HEK293 (cell line): Measurements from ENCODE around the gene TNFAIP2.

Experiments
- CTCF ChIA-PET: fragments of 350-600 bp; formaldehyde crosslinking; extraction: SDS; loops from one replicate; lab custom pipeline; 2021; ENCODE audit warnings: antibody characterized with exemption; lab: Yijun Ruan, JAX
- POLR2A ChIA-PET: fragments of 300-600 bp; formaldehyde crosslinking; extraction: SDS; loops from one replicate; lab custom pipeline; 2020; ENCODE audit warnings: antibody characterized with exemption, inconsistent platforms; lab: Yijun Ruan, JAX
- H3K27ac ChIP-seq: fragments of 200-500 bp; sonication (Bioruptor generic); 2 replicates; pipeline ENCODE4 v1.5.1; 2014; ENCODE audit warnings: low read depth, low read length, control low read depth, inconsistent platforms; ENCODE audit errors: extremely low read depth
- H3K36me3 ChIP-seq, 2 experiments: fragments of 200-500 bp in 1 of 2; sonication (Bioruptor generic) in 1 of 2; 1 replicate in 1 of 2; 2 replicates in 1 of 2; pipeline ENCODE4 v1.5.1; 2014 to 2017; ENCODE audit warnings: inconsistent platforms in 2 of 2, low read length in 2 of 2; ENCODE audit not compliant: control insufficient read depth in 2 of 2, insufficient read depth in 1 of 2
- H3K4me1 ChIP-seq: fragments of 200-500 bp; sonication (Bioruptor generic); 2 replicates; pipeline ENCODE4 v1.5.1; 2014; ENCODE audit warnings: mild to moderate bottlenecking, low read length, inconsistent platforms; ENCODE audit not compliant: control insufficient read depth, insufficient read depth
- H3K4me3 ChIP-seq: 2 replicates; pipeline ENCODE4 v1.5.1; 2011; ENCODE audit warnings: low read depth, mild to moderate bottlenecking, control low read depth, low read length, moderate library complexity
- H3K9me3 ChIP-seq: fragments of 200-500 bp; sonication (Bioruptor generic); 2 replicates; pipeline ENCODE4 v1.5.1; 2014; ENCODE audit warnings: low read depth, low read length, inconsistent platforms; ENCODE audit not compliant: control insufficient read depth, insufficient read depth
- BCL11A ChIP-seq: fragments of 450-650 bp; formaldehyde crosslinking; IDR thresholded peaks from 2 replicates; pipeline ENCODE4 v1.5.1; 2016; ENCODE audit warnings: low read depth, missing biosample characterization, missing genetic modification characterization
- FEZF1 ChIP-seq: fragments of 450-650 bp; formaldehyde crosslinking; IDR thresholded peaks from 2 replicates; pipeline ENCODE4 v1.5.1; 2016; ENCODE audit warnings: missing biosample characterization, missing genetic modification characterization
- GFI1B ChIP-seq: fragments of 450-650 bp; formaldehyde crosslinking; IDR thresholded peaks from 2 replicates; pipeline ENCODE4 v1.5.1; 2016; ENCODE audit warnings: missing biosample characterization, missing genetic modification characterization
- GLI4 ChIP-seq: fragments of 450-650 bp; formaldehyde crosslinking; IDR thresholded peaks from 2 replicates; pipeline ENCODE4 v1.5.1; 2016; ENCODE audit warnings: missing biosample characterization, missing genetic modification characterization
- HOXC10 ChIP-seq: sonication (generic); formaldehyde crosslinking; IDR thresholded peaks from 2 replicates; pipeline ENCODE4 v1.8.1; 2023; ENCODE audit warnings: mild to moderate bottlenecking, missing genetic modification reagents
- KLF8 ChIP-seq: fragments of 450-650 bp; formaldehyde crosslinking; IDR thresholded peaks from 2 replicates; pipeline ENCODE4 v1.5.1; 2016; ENCODE audit warnings: missing biosample characterization, missing genetic modification characterization
- MZF1 ChIP-seq: fragments of 450-650 bp; formaldehyde crosslinking; IDR thresholded peaks from 2 replicates; pipeline ENCODE4 v1.5.1; 2017; ENCODE audit warnings: missing biosample characterization, missing genetic modification characterization, borderline replicate concordance
- ZFP41 ChIP-seq: fragments of 450-650 bp; formaldehyde crosslinking; IDR thresholded peaks from 2 replicates; pipeline ENCODE4 v1.5.1; 2016; ENCODE audit warnings: missing biosample characterization, missing genetic modification characterization, borderline replicate concordance
- ZNF133 ChIP-seq: fragments of 450-650 bp; formaldehyde crosslinking; IDR thresholded peaks from 2 replicates; pipeline ENCODE4 v1.5.1; 2016; ENCODE audit warnings: missing biosample characterization, missing genetic modification characterization
- ZNF211 ChIP-seq: fragments of 450-650 bp; formaldehyde crosslinking; IDR thresholded peaks from 2 replicates; pipeline ENCODE4 v1.5.1; 2016; ENCODE audit warnings: low read depth, missing biosample characterization, missing genetic modification characterization
- ZNF214 ChIP-seq: fragments of 450-650 bp; formaldehyde crosslinking; IDR thresholded peaks from 2 replicates; pipeline ENCODE4 v1.5.1; 2017; ENCODE audit warnings: missing biosample characterization, mild to moderate bottlenecking, missing genetic modification characterization, borderline replicate concordance
- ZNF23 ChIP-seq: fragments of 450-650 bp; formaldehyde crosslinking; IDR thresholded peaks from 2 replicates; pipeline ENCODE4 v1.5.1; 2016; ENCODE audit warnings: missing biosample characterization, missing genetic modification characterization, borderline replicate concordance
- ZNF24 ChIP-seq: fragments of 450-650 bp; formaldehyde crosslinking; IDR thresholded peaks from 2 replicates; pipeline ENCODE4 v1.5.1; 2016; ENCODE audit warnings: missing biosample characterization, missing genetic modification characterization
- ZNF248 ChIP-seq: fragments of 450-650 bp; formaldehyde crosslinking; IDR thresholded peaks from 2 replicates; pipeline ENCODE4 v1.5.1; 2017; ENCODE audit warnings: missing biosample characterization, missing genetic modification characterization
- ZNF311 ChIP-seq: fragments of 450-650 bp; formaldehyde crosslinking; IDR thresholded peaks from 2 replicates; pipeline ENCODE4 v1.5.1; 2017; ENCODE audit warnings: missing biosample characterization, missing genetic modification characterization, borderline replicate concordance
- ZNF366 ChIP-seq: fragments of 450-650 bp; formaldehyde crosslinking; conservative IDR thresholded peaks from 2 replicates; pipeline ENCODE4 v1.5.1; 2016; ENCODE audit warnings: missing biosample characterization, missing genetic modification characterization
- ZNF510 ChIP-seq: fragments of 450-650 bp; formaldehyde crosslinking; IDR thresholded peaks from 2 replicates; pipeline ENCODE4 v1.5.1; 2018; ENCODE audit warnings: mild to moderate bottlenecking, missing genetic modification characterization, missing biosample characterization; ENCODE audit not compliant: insufficient replicate concordance
- ZNF529 ChIP-seq: fragments of 450-650 bp; formaldehyde crosslinking; IDR thresholded peaks from 2 replicates; pipeline ENCODE4 v1.5.1; 2017; ENCODE audit warnings: missing genetic modification characterization, missing biosample characterization; ENCODE audit not compliant: insufficient replicate concordance
- ZNF707 ChIP-seq: fragments of 450-650 bp; formaldehyde crosslinking; IDR thresholded peaks from 2 replicates; pipeline ENCODE4 v1.5.1; 2016; ENCODE audit warnings: missing biosample characterization, missing genetic modification characterization
- TF ChIP-seq, protein P1 (sequence below): fragments of 450-650 bp; formaldehyde crosslinking; IDR thresholded peaks from 2 replicates; pipeline ENCODE4 v1.5.1; 2016; ENCODE audit warnings: missing biosample characterization, missing genetic modification characterization
- TF ChIP-seq, protein P2 (sequence below): fragments of 450-650 bp; formaldehyde crosslinking; IDR thresholded peaks from 2 replicates; pipeline ENCODE4 v1.5.1; 2016; ENCODE audit warnings: missing biosample characterization, missing genetic modification characterization, borderline replicate concordance
- TF ChIP-seq, protein P3 (sequence below): fragments of 450-650 bp; formaldehyde crosslinking; IDR thresholded peaks from 2 replicates; pipeline ENCODE4 v1.5.1; 2016; ENCODE audit warnings: missing biosample characterization, missing genetic modification characterization, low read depth
- TF ChIP-seq, protein P4 (sequence below): fragments of 450-650 bp; formaldehyde crosslinking; IDR thresholded peaks from 2 replicates; pipeline ENCODE4 v1.5.0; 2017; ENCODE audit warnings: missing biosample characterization, missing genetic modification characterization, borderline replicate concordance
- TF ChIP-seq, protein P5 (sequence below): fragments of 450-650 bp; IDR thresholded peaks from 2 replicates; pipeline ENCODE4 v1.5.1; 2018; ENCODE audit warnings: missing biosample characterization, mild to moderate bottlenecking, missing genetic modification characterization
- TF ChIP-seq, protein P6 (sequence below): fragments of 450-650 bp; formaldehyde crosslinking; IDR thresholded peaks from 2 replicates; pipeline ENCODE4 v1.5.1; 2016; ENCODE audit warnings: missing biosample characterization, missing genetic modification characterization

The TNFAIP2 gene

DNA sequence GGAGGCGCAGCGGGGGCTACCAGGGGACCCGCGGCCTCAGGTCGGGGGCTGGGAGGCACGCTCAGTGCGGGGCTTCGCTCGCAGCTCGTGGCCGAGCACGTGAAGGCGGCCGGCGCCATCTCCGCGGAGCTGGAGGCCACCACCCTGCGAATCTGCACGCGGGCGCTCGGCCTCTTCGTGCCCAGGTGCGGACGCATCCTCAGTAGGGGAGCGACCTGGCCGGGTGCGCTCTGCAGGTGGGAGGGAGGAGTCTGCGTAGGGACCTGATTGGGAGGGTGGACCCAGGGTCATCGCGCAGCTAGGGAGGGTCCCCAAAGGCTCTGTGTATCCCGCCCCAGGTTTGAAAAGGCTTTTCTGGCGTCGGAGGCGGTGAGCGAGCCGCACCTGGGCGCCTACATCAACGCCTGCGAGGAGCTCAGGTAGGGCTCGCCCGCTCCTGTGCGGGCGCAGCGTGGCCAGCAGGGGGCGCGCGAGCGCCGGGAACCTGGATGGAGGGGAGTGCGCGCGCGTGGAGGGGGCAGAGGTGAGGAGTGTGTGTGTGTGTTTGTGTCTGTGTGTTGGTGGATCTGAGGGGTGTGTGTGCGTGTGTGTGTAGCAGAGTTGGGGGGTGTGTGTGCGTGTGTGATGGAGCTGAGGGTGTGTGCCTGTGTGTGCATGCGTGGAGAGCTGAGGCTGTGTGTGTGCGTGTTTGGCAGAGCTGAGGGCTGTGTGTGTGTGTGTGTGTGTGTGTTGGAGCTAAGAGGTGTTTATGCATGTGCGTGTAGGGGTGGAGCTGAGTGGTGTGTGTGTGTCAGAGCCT, 18.4 kb upstream of the TNFAIP2 start:
- Histone ChIP-seq H3K36me3 (no peaks in the 10 kb centered on the region), H3K4me1 (no peaks in the 10 kb centered on the region), H3K9me3 (no peaks in the 10 kb centered on the region), H3K27ac (no peak overlapping the region), H3K4me3 (no peak overlapping the region)
- CTCF ChIA-PET = interaction anchor here (0.6 to 4.6 kb wide), 54 partner anchors 9 to 442 kb away, joined by 3 to 80 read pairs (median 5); partner anchors contain the start of genes EXOC3L4, LBHD2 and TNFAIP2
- POLR2A ChIA-PET = no interaction called here
- TF ChIP-seq, protein P1, sequence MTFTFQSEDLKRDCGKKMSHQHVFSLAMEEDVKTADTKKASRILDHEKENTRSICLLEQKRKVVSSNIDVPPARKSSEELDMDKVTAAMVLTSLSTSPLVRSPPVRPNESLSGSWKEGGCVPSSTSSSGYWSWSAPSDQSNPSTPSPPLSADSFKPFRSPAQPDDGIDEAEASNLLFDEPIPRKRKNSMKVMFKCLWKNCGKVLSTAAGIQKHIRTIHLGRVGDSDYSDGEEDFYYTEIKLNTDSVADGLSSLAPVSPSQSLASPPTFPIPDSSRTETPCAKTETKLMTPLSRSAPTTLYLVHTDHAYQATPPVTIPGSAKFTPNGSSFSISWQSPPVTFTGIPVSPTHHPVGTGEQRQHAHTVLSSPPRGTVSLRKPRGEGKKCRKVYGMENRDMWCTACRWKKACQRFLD = no peak
- TF ChIP-seq ZNF211 (tag by site-specific recombination) = peak; percentile 56; the same call in 1 of the 2 replicates
- TF ChIP-seq, protein P2, sequence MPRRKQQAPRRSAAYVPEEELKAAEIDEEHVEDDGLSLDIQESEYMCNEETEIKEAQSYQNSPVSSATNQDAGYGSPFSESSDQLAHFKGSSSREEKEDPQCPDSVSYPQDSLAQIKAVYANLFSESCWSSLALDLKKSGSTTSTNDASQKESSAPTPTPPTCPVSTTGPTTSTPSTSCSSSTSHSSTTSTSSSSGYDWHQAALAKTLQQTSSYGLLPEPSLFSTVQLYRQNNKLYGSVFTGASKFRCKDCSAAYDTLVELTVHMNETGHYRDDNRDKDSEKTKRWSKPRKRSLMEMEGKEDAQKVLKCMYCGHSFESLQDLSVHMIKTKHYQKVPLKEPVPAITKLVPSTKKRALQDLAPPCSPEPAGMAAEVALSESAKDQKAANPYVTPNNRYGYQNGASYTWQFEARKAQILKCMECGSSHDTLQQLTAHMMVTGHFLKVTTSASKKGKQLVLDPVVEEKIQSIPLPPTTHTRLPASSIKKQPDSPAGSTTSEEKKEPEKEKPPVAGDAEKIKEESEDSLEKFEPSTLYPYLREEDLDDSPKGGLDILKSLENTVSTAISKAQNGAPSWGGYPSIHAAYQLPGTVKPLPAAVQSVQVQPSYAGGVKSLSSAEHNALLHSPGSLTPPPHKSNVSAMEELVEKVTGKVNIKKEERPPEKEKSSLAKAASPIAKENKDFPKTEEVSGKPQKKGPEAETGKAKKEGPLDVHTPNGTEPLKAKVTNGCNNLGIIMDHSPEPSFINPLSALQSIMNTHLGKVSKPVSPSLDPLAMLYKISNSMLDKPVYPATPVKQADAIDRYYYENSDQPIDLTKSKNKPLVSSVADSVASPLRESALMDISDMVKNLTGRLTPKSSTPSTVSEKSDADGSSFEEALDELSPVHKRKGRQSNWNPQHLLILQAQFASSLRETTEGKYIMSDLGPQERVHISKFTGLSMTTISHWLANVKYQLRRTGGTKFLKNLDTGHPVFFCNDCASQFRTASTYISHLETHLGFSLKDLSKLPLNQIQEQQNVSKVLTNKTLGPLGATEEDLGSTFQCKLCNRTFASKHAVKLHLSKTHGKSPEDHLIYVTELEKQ (tag by site-specific recombination) = no peak; the same call in 1 of the 2 replicates
- TF ChIP-seq, protein P3, sequence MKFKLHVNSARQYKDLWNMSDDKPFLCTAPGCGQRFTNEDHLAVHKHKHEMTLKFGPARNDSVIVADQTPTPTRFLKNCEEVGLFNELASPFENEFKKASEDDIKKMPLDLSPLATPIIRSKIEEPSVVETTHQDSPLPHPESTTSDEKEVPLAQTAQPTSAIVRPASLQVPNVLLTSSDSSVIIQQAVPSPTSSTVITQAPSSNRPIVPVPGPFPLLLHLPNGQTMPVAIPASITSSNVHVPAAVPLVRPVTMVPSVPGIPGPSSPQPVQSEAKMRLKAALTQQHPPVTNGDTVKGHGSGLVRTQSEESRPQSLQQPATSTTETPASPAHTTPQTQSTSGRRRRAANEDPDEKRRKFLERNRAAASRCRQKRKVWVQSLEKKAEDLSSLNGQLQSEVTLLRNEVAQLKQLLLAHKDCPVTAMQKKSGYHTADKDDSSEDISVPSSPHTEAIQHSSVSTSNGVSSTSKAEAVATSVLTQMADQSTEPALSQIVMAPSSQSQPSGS (tag by site-specific recombination) = no peak
- peak; percentile 69 for TF ChIP-seq ZNF133 (tag by site-specific recombination)
- TF ChIP-seq, protein P4, sequence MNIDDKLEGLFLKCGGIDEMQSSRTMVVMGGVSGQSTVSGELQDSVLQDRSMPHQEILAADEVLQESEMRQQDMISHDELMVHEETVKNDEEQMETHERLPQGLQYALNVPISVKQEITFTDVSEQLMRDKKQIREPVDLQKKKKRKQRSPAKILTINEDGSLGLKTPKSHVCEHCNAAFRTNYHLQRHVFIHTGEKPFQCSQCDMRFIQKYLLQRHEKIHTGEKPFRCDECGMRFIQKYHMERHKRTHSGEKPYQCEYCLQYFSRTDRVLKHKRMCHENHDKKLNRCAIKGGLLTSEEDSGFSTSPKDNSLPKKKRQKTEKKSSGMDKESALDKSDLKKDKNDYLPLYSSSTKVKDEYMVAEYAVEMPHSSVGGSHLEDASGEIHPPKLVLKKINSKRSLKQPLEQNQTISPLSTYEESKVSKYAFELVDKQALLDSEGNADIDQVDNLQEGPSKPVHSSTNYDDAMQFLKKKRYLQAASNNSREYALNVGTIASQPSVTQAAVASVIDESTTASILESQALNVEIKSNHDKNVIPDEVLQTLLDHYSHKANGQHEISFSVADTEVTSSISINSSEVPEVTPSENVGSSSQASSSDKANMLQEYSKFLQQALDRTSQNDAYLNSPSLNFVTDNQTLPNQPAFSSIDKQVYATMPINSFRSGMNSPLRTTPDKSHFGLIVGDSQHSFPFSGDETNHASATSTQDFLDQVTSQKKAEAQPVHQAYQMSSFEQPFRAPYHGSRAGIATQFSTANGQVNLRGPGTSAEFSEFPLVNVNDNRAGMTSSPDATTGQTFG (tag by site-specific recombination) = peak; percentile 75; the same call in 1 of the 2 replicates
- TF ChIP-seq ZNF311 (tag by site-specific recombination) = 0 out of 2 replicates have a peak, but pooled peaks have one; percentile 64
- TF ChIP-seq ZNF214 = no peak
- TF ChIP-seq ZNF24 (tag by site-specific recombination) = no peak
- TF ChIP-seq ZNF248 (tag by site-specific recombination) = peak; percentile 75; the same call in 1 of the 2 replicates
- no peak for TF ChIP-seq ZNF529 (tag by site-specific recombination)
- TF ChIP-seq KLF8 (tag by site-specific recombination) = peak; percentile 93
- no peak for TF ChIP-seq ZNF23 (tag by site-specific recombination)
- TF ChIP-seq ZNF366 (tag by site-specific recombination) = peak; percentile 88
- peak; percentile 79 for TF ChIP-seq BCL11A (tag by site-specific recombination)
- TF ChIP-seq, protein P5, sequence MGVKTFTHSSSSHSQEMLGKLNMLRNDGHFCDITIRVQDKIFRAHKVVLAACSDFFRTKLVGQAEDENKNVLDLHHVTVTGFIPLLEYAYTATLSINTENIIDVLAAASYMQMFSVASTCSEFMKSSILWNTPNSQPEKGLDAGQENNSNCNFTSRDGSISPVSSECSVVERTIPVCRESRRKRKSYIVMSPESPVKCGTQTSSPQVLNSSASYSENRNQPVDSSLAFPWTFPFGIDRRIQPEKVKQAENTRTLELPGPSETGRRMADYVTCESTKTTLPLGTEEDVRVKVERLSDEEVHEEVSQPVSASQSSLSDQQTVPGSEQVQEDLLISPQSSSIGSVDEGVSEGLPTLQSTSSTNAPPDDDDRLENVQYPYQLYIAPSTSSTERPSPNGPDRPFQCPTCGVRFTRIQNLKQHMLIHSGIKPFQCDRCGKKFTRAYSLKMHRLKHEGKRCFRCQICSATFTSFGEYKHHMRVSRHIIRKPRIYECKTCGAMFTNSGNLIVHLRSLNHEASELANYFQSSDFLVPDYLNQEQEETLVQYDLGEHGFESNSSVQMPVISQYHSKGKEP (tag by site-specific recombination) = no peak
- TF ChIP-seq FEZF1 = no peak
- TF ChIP-seq ZFP41 (tag by site-specific recombination) = no peak
- TF ChIP-seq, protein P6, sequence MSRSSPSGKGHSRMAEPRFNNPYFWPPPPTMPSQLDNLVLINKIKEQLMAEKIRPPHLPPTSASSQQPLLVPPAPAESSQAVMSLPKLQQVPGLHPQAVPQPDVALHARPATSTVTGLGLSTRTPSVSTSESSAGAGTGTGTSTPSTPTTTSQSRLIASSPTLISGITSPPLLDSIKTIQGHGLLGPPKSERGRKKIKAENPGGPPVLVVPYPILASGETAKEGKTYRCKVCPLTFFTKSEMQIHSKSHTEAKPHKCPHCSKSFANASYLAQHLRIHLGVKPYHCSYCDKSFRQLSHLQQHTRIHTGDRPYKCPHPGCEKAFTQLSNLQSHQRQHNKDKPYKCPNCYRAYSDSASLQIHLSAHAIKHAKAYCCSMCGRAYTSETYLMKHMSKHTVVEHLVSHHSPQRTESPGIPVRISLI (tag by site-specific recombination) = no peak
- TF ChIP-seq MZF1 (tag by site-specific recombination) = no peak
- TF ChIP-seq HOXC10 (CRISPR knock-in tag) = no peak
- no peak for TF ChIP-seq GFI1B
- TF ChIP-seq ZNF707 (tag by site-specific recombination) = no peak
- peak; percentile 99 for TF ChIP-seq GLI4 (tag by site-specific recombination)
- TF ChIP-seq ZNF510 (tag by site-specific recombination) = no peak
